GM19468 (cell line): ENCODE measurements around the gene RIOX2.

Source experiments
- ATAC-seq: cut with Tn5 transposase; IDR thresholded peaks from one replicate; pipeline ENCODE4 v1.9.1; 2021; ENCODE audit warnings: mild to moderate bottlenecking, moderate library complexity, moderate number of reproducible peaks; ENCODE audit not compliant: unreplicated experiment; ENCODE audit errors: extremely low read depth

Gene RIOX2

DNA sequence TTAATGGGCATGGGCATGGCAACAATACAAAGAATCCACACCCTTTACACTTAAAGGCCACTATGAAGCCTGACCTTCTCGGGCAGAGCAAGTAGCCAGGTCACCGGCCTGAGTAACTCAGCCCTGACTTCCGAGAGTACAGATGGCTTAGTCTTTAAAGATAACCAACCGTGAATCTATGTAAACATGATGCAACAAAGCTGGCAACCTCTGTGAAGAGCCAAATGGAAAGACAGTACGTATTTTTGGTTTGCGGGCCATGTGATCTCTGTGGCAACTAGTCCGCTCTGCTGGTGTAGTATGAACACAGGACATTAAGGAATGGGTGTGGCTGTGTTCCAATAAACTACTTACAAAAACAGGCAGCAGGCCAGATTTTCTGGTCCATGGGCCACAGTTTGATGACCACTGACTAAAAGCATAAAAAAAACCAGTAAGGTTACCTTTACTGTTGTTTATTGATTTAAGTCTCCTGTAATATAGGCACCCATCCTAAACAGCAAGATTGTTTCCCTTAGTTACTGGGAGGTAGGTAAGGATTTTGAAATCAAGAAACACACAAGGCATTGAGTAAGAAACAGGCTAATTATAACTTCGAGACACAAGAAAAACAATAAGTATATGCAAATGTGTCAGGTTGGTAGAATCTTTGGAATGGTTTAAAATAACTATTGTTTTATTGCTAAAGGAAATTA is 14.5 kb downstream of the RIOX2 start:
- ATAC-seq = no peak

DNA sequence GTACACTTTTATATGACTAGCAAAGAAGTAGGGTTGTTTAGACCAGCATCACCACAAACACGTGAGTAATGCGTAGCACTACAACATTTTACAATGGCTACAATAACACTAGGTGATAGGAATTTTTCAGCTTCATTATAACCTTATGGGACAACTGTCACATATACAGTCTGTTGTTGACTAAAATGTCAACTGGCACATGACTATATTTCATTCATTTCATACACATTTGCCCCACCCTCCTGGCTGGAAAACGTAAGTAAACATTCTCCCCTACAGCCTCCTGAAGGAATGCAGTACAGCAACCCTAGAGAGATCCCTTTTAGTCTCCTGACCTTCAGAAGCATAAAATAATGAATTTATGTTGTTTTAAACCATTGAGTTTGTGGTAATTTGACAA is 16.2 kb downstream of the RIOX2 start:
- no peak for ATAC-seq

DNA sequence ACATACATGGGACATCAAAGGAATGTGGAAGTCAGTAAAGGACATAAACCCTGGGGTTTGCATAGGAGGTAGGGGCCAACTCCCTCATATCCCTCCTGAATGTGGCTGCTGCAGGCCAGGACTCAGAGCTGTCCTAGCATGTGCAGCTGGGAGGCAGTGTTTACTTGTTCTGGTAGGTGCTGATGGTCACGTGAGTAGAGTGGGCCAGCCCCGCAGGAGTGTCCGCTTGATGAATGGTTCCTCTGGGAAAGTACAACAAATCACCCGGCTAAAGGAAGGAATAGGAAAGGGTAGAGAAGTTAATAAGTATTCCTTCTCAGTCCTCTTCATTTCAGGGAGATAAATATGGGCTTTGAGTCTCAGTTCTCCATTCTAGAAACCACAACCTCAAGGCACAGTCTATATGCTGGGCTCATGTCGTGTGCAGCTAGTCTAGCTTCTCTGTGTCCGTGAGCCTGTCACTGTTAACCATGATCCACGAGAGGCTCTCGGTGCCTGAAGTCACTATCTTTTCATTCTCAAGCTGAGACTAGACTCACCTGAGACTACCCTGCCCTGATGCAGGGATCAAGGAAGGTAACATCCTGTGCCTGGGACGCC is 17.9 kb downstream of the RIOX2 start:
- no peak for ATAC-seq

DNA sequence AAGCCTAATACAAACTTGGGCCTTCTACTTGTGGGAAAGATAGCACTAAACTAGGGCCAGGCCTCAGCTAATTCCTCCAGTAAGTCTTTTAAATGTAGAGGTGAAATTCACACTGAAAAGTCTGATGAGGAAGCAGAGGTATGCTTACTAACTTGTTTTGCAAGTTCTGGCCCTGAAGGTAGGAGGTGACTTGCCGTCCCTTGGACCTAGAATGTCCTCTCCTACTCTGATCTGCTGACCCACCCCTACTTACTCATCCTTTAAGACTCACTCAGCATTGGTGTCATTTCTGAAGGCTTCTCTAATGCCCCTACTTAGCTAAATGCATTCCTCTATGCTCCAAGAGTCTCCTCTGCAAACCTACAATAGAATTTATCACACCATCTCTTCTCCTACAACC is 19.4 kb downstream of the RIOX2 start:
- ATAC-seq = no peak

DNA sequence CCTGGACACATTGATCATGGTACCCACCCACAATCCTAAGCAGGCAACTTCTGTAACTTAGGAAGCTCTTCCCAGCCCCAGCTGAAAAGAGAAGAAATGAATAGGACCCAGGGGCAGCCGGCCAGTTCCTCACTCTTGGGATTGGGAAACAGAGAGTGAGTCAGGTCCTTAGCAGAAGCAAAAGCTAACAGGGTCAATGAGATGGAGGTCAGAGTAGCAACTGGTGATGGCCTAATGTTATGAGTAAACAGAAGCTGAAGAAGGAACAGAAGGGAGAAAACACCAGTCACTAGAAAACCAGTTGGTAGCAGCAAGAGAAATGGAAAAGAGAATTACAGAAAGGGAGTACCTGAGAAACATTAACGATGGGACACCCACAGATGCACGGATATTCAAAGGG is 20.0 kb downstream of the RIOX2 start:
- ATAC-seq = no peak

DNA sequence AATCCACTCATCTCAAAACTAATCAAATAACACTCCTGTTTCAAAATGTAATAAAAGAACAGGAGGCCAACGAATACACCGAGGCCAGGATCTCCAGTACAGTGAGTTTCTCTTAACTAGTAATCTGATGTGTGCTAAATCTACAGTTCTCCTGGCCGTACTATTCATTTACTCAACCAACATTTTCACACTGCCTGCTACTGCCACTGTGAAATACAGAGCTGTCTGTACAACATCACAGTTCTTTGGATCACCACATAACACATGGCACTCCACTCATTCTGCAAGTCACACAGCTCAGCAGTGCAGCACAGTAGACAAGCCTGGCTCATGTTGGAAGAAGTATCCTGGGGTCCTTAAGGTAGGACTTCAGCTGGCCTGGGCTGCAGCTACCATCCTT is 21.9 kb downstream of the RIOX2 start:
- no peak for ATAC-seq

DNA sequence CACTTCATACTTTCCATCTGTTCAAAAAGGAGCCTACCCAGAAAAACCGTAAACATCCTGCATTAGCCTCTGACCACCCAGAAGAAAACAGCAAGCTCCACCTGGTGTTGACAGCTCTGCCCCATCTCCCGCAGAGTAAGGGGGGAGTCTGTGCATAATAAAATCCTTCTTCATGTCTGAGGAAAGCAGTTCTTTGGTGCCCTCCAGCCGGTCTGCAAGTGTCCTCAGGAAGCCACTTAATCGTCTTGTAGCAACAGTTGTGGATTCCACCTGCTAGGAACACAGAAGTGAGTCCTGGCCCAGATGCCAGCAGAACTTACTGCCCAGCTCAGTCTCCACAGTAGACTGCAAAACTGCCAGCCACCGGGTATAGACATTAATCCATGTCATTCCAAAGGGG is 22.5 kb downstream of the RIOX2 start:
- ATAC-seq = no peak

DNA sequence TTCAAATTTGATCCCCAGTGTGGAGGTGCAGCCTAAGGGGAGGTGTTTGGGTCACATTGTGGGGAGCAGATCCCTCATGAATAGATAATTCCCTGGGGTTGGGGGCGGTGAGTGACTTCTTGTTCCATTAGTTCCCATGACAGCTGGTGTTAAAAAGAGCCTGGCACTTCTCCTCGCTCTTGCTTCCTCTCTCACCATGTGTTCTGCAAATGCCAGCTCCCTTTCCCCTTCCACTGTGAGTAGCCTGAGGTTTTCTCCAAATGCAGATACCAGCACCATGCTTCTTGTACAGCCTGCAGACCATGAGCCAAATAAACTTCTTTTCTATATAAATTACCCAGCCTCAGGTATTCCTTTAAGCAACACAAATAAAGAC is 23.1 kb downstream of the RIOX2 start:
- ATAC-seq = no peak

DNA sequence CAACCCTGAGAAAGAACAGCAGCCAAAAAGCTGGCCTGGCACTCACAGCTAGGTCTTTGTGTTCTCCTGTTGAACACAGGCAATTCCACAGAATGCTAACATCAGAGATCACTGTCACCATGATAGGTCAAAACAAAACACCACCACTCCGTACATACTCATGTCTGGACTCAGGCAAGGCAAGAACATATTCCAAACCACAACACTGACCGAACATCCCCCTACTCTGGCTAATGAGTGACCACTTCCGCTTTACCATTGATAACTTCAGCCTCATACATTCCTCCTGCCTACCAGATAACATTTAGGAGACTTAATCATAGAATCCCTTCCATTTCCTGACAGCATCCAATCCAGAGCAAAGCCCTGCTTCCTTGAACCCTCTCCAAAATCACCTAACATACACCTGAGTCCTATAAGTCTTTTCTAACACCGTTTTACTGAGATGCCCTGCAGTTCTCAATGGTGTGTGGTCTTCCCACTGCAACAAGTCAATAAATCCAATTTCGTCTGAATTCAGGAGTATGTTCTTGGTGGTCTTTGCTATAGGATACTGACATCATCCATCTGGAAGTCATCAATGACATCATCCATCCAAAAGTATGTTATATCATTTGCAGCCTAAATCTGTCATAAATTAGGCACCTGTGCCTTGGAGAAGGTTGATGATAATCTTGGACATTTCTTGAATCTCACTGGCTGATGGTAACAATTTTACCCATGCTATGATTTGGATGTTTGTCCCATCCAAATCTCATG is 23.7 kb downstream of the RIOX2 start:
- no peak for ATAC-seq

DNA sequence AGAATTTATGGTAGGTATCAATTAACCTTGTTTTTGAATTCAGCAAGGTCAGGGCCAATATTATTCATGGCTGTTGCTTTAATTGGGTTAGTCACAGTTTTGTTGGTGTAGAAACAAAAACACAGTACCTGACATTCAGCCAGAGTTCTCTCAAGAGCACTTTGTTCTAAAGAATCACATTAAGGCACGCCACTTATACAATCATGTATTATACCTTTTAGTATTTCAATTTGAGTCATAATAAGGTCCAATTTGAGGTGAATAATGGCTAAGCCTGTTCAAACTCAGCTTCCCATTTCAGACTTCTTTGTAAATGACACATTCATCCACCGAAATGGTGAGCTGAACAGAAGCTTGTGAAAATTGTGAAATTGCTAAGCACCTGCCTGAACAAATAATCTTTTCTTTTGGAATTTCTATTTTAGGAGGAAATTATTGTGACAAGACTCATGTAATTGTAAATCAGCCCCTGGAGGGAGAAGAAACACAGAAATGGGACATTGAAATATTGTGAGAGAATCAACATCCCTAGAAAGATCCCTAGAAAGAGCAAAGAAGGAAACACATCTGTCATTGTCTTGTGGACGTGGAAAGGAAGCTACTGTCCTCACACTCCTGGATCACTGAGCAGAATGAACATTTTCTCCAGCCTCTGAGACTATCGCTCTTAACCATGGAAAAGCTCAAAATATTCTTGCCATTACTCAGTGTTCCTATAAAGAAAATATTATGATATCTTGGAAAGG is 29.3 kb downstream of the RIOX2 start:
- no peak for ATAC-seq

DNA sequence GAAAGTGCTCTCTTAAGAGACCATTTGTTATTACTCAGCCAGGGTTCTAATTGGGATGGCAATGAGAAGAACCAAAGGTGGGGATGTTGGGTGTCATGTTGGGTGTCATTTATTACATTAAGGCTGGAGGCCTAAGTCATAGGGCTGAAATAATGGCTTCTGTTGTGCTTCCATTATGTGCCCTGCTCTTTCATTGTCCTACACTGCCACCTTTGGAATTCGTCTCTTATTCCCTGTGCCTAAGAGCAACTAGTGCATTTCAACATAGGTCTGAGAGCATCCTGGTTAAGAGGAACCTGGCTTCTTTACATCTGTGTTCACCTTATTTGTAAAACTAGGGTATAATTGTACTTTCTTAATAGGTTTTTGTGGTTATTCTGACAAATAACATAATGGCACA is 32.2 kb downstream of the RIOX2 start:
- ATAC-seq = no peak

DNA sequence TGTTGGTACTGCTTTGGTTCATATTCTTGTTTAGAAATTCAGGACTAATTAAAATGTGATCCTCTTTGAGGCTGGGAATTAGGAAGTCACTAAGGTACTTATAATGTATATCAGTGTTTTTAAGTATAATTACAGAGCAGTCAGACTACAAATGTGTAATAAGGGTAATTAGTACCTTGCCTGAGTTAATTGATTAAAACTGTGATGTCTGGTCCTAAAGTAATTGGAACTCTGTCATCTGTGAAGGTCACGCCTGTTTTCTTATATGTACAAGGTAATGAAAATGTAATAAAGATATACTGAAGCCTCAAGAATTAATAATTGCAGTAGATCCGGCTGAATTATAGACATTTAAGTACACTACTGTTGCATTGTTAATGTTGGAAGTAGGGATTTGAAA is 32.8 kb downstream of the RIOX2 start:
- no peak for ATAC-seq

DNA sequence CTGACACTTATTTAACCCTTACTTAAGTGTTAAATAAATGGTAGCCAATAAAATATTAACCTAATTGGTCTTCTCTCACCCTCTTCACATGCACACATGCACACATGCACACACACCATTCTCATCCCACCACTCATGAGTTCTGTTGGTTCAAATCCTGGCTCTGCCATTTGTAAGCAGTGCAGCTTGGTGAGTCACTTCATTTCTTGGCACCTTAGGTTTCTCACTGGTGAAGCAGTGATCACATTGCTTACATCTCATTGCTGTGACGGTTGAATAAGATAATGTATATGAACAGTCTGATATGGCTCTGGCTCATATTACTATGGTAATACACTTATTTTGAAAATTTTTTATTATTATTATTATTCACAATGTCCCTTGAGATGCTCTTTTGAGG is 33.8 kb downstream of the RIOX2 start:
- ATAC-seq = no peak

DNA sequence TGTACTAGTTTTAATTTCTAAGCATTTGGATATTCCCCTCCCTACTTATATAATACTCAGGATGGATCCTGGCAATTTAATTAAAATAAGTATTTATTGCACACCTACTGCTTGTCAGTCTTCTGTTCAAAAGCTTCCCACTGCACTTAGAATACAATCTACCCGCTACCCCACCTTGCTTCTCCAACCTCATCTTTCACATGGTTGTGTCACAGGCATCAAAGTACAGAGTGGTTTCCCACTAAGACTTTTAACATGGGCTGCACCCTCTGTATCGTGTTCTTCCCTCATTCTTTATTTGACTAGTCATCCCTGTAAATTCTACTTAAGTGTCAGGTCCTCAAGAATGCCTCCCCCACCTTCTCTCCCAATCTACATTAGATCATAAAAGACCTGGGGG is 35.0 kb downstream of the RIOX2 start:
- no peak for ATAC-seq

DNA sequence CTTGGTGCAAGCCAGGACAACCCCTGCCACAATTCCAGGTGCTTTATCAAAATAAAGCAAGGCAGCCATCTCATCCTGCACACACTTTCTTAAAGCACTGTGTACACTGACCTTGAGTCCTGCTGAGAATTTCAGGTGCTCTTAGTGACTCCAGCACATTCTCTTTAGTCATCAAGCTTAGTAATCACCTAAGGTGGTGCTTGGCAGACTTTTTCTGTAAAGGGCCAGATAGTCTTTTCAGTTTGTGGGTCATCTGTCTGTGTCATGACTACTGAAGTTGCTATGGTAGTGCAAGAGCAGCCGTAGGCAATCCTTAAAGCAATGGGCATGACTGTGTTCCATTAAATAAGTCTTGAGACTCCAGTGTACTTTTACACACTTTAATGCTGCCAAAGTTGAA is 36.4 kb downstream of the RIOX2 start:
- ATAC-seq = no peak

DNA sequence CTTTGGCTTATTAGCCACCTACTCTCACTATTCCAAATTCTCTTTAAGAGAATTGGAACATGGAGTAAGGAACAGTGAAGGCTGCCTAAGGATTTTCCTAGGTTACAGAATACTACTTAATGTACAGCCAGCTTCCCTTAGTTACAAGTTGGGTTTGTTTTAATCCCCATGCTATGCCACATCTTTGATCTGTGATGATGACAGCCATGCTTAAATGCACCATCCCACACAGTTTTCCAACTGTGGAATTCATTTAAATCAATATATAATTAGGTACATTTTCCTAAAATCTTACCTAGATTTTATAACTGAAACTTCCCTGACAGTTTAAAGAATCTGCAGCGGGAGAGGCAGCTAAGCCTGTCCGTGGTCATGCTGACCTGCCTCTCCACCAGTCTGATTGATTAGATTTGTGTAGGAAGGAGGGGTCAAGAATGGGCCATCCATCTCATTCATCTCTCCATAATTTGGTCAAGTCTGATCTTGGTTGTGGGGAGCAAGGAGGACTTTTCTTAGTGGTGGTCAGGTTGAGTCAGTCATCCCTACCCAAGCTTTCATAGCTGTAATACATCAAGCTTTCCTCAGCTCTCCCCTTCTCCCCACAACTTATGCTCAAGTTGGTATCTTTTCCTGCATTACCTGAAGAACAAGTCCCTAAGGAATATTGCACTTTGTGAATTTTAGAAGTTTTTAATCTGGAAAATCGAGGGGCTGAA is 37.1 kb downstream of the RIOX2 start:
- no peak for ATAC-seq

DNA sequence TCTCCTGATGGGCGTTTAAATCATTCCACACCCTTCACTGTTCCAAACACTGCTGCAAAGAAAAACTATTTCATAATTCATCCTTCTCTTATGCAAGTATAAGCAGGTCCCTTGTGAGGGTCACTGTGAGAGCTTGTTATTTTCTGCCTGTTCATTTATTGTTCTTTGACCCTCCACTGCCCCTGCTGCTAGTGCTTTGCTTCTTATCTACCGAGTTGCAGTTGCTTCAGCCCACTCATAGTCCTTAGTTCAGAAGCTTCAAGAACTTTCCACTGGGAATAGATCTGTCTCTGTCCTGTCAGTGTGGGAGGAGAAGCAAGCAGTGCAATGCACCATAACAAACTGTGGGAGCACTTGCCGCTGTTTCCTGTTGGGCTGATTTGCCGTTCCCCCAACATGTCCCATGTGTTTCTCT is 39.8 kb downstream of the RIOX2 start:
- no peak for ATAC-seq

DNA sequence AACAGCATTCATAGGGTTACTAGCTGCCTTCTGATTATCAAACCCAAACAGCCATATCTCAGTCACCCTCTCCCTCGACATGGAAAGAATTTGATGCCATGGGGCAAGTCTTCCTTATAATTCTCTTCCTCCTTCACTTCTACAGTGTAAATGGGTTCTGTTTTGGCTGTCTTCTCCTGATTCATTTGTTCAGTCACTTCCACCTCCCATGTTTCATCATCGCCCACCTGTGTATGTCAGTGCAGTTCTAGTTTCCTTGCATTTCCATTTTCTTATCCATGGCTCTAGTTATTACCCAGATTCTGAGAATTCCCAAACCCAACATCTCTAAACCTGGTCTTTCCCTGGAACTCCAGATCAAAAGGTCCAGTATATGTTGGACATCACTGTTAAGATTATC is 41.0 kb downstream of the RIOX2 start:
- no peak for ATAC-seq

DNA sequence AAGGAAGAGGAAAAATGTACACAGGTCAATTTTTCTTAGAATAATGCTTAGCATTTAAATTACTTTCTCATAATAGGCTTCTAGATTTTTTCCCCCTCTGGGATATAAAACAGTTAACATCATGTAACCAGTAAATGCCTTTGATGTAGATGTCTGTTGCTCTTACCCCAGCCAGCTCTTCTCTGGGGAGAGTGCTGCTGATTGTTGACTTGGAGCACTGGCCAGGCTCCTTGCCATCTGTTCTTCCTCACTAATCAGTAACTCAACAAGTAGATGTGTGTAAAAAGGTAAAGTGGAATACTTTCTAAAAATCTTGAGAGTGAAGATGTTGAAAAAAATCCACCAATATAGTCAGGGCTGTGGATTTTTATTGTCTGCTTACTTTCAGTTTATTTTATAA is 42.2 kb downstream of the RIOX2 start:
- ATAC-seq = no peak

DNA sequence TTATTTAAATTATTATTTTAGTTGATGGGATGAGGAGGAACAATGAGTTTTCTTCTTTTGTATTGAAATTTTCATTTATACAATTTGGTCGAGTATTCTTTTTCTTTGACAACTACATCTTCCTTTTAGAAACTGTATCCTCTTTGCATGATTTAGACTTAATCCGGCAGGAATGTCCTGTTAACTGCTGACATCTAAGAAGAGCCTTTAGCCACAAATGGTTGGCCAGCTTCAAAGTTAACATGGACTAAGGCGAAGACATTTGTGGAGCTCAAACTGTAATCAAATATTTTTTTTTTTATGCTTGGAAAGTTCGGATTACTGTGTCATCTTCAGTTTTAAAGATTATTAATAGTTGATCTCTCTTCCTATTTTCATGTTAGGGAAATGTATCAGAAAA is 43.2 kb downstream of the RIOX2 start:
- ATAC-seq = no peak
